IMR-90 (cell line): ENCODE data around the gene PCDHGA9.

Source experiments
- CEBPB ChIP-seq: IDR thresholded peaks from 2 replicates; pipeline ENCODE4 v1.6.1; 2012; ENCODE audit warnings: low read depth, low read length, improper control_type of control experiment
- CHD1 ChIP-seq: IDR thresholded peaks from 2 replicates; pipeline ENCODE4 v1.6.1; 2012; ENCODE audit warnings: low read depth, low read length, improper control_type of control experiment
- FOS ChIP-seq: fragments of 150-350 bp; IDR thresholded peaks from 2 replicates; pipeline ENCODE4 v1.6.1; 2016; ENCODE audit warnings: low read depth, low read length
- MAFK ChIP-seq: IDR thresholded peaks from 2 replicates; pipeline ENCODE4 v1.6.1; 2012; ENCODE audit warnings: low read depth, low read length, improper control_type of control experiment
- MAZ ChIP-seq: IDR thresholded peaks from 2 replicates; pipeline ENCODE4 v1.6.1; 2012; ENCODE audit warnings: low read depth, mild to moderate bottlenecking, low read length, improper control_type of control experiment, moderate library complexity, borderline replicate concordance
- NFE2L2 ChIP-seq: fragments of 150-350 bp; IDR thresholded peaks from 2 replicates; pipeline ENCODE4 v1.6.1; 2016; ENCODE audit warnings: low read depth, mild to moderate bottlenecking, low read length
- POLR2A ChIP-seq: IDR thresholded peaks from 2 replicates; pipeline ENCODE4 v1.6.1; 2012; ENCODE audit warnings: mild to moderate bottlenecking, low read depth, low read length
- RAD21 ChIP-seq: IDR thresholded peaks from 2 replicates; pipeline ENCODE4 v1.6.1; 2012; ENCODE audit warnings: low read length, improper control_type of control experiment
- RCOR1 ChIP-seq: IDR thresholded peaks from 2 replicates; pipeline ENCODE4 v1.6.1; 2012; ENCODE audit warnings: mild to moderate bottlenecking, low read length, improper control_type of control experiment; ENCODE audit not compliant: insufficient replicate concordance
- RFX5 ChIP-seq: IDR thresholded peaks from 2 replicates; pipeline ENCODE4 v1.8.0; 2012; ENCODE audit warnings: low read depth, mild to moderate bottlenecking, low read length, moderate library complexity
- SMC3 ChIP-seq: fragments of 150-350 bp; IDR thresholded peaks from 2 replicates; pipeline ENCODE4 v1.6.1; 2016; ENCODE audit warnings: low read depth, mild to moderate bottlenecking, antibody characterized with exemption, low read length, moderate library complexity
- USF2 ChIP-seq: fragments of 150-350 bp; IDR thresholded peaks from 2 replicates; pipeline ENCODE4 v1.6.1; 2017; ENCODE audit warnings: mild to moderate bottlenecking, antibody characterized with exemption, low read length, low read depth
- TF ChIP-seq, protein P1 (sequence below): conservative IDR thresholded peaks from 2 replicates; pipeline ENCODE4 v1.5.1; 2012; ENCODE audit warnings: mild to moderate bottlenecking, low read depth, low read length, improper control_type of control experiment

DNA sequence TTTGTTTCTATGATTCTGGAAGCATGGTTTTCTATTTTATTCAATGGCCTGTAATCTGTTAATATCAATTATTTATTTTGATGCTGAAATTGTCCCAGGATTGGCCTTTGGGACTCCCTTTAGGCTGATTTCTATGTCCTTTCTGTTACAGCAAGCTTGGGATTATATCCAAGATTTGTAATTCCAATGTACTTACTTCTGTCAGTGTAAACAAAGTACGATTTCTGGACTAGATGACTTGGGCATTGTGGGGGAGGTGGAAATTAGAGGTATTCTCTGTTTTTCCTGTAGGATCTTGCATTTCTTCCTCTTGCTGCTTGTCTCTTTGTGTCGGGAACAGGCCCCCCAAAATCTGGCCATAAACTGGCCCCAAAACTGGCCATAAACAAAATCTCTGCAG is 31.4 kb downstream of the PCDHGA9 start:
- TF ChIP-seq RAD21 (no peak), MAFK (no peak), POLR2A (no peak), SMC3 (no peak), NFE2L2 (no peak), CHD1 (no peak), FOS (no peak), USF2 (no peak), CEBPB (no peak), RFX5 (no peak), MAZ (no peak), RCOR1 (no peak)
- TF ChIP-seq, protein P1, sequence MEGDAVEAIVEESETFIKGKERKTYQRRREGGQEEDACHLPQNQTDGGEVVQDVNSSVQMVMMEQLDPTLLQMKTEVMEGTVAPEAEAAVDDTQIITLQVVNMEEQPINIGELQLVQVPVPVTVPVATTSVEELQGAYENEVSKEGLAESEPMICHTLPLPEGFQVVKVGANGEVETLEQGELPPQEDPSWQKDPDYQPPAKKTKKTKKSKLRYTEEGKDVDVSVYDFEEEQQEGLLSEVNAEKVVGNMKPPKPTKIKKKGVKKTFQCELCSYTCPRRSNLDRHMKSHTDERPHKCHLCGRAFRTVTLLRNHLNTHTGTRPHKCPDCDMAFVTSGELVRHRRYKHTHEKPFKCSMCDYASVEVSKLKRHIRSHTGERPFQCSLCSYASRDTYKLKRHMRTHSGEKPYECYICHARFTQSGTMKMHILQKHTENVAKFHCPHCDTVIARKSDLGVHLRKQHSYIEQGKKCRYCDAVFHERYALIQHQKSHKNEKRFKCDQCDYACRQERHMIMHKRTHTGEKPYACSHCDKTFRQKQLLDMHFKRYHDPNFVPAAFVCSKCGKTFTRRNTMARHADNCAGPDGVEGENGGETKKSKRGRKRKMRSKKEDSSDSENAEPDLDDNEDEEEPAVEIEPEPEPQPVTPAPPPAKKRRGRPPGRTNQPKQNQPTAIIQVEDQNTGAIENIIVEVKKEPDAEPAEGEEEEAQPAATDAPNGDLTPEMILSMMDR: no peak
